ENCODE measurements around the gene SLC6A17.

DNA sequence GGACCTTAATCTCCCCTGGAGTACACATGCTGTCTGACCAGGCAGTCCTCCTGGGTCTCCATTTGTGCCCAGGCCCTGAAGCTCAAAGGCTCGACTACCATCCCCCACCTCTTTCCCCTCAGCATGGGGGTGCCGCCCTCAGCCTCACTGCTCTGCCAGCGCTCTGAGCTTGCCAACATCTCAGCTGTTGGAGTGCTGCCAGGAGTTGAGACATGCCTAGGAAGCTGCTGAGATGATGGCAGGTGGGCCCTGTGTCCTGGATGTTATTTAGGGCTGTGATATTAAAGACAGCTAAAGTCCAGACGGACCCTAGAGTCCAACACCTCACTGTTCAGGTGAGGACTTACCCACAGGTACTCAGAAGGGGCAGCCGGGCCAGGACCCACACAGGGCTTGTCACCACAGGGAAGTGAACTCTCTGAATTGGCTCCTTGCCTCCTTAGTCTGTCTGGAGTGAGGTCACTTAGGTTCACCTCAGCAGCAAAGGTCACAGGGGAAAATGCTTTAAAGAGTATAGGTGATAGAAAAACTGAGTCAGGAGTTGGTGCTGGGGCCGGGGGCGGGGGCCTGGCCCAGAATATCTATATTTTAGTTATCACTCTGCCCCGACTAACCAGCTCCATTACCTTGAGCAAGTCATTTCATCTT lies 40.1 kb downstream of the SLC6A17 start:
- TF ChIP-seq, protein P1, sequence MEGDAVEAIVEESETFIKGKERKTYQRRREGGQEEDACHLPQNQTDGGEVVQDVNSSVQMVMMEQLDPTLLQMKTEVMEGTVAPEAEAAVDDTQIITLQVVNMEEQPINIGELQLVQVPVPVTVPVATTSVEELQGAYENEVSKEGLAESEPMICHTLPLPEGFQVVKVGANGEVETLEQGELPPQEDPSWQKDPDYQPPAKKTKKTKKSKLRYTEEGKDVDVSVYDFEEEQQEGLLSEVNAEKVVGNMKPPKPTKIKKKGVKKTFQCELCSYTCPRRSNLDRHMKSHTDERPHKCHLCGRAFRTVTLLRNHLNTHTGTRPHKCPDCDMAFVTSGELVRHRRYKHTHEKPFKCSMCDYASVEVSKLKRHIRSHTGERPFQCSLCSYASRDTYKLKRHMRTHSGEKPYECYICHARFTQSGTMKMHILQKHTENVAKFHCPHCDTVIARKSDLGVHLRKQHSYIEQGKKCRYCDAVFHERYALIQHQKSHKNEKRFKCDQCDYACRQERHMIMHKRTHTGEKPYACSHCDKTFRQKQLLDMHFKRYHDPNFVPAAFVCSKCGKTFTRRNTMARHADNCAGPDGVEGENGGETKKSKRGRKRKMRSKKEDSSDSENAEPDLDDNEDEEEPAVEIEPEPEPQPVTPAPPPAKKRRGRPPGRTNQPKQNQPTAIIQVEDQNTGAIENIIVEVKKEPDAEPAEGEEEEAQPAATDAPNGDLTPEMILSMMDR (IDR thresholded peaks at IDR 0.05), result no peak
- TF ChIP-seq POLR2A (IDR thresholded peaks at IDR 0.05) (no peak), POLR2AphosphoS5 (IDR thresholded peaks at IDR 0.05) (no peak)
